Skin epidermis (tissue), 12 donors: ENCODE data around the gene OR4D5.

Experiments
- H3K27ac ChIP-seq, 21 experiments: fragments of 200-600 bp; sonication (generic) in 11 of 21; one replicate each; pipeline ENCODE4 v1.5.0; 2020; ENCODE audit warnings: mild to moderate bottlenecking in 3 of 21, inconsistent platforms in 2 of 21, moderate library complexity in 2 of 21
- H3K4me3 ChIP-seq, 7 experiments: fragments of 200-600 bp; sonication (generic) in 2 of 7; one replicate each; pipeline ENCODE4 v1.5.0; 2020; ENCODE audit warnings: inconsistent platforms in 2 of 7, mild to moderate bottlenecking in 2 of 7, moderate library complexity in 1 of 7

Gene OR4D5

GRCh38 chr11:123939317-123939716 is at the start of gene OR4D5:
TSS of gene OR4D5 (plus strand) at chr11:123939617. CDS start at chr11:123939617, 0 bp downstream.
- H3K4me3 ChIP-seq = no peak within 1 kb of the TSS

GRCh38 chr11:123892031-123892430 is 47.4 kb upstream of the OR4D5 start:
- Histone ChIP-seq H3K27ac (no peak overlapping the region), H3K4me3 (no peak overlapping the region)

More at GRCh38 chr11:123939317-123939716, at the start of gene OR4D5:
- no peak within 1 kb of the TSS for H3K27ac ChIP-seq

- H3K27ac ChIP-seq = no peak overlapping the region
- H3K4me3 ChIP-seq = no peak overlapping the region
Measured at GRCh38 chr11:123899792-123900191, 39.6 kb upstream of the OR4D5 start.

- no peak within 1 kb of the TSS for H3K27ac ChIP-seq
- H3K4me3 ChIP-seq = no peak within 1 kb of the TSS
Measured at GRCh38 chr11:123901867-123902266, 37.5 kb upstream of the OR4D5 start, which contains the start of gene OR8D4. TSS of gene OR8D4 (plus strand) at chr11:123902167. CDS start at chr11:123906432, 4,265 bp downstream.

GRCh38 chr11:123903932-123904331 is 35.5 kb upstream of the OR4D5 start:
- Histone ChIP-seq H3K4me3 (no peak overlapping the region), H3K27ac (no peak overlapping the region)

- Histone ChIP-seq H3K4me3 (no peak overlapping the region), H3K27ac (no peak overlapping the region)
Measured at GRCh38 chr11:123904932-123905331, 34.5 kb upstream of the OR4D5 start.

GRCh38 chr11:123905826-123906225 is 33.6 kb upstream of the OR4D5 start:
- Histone ChIP-seq H3K4me3 (no peak overlapping the region), H3K27ac (no peak overlapping the region)

GRCh38 chr11:123920943-123921342 is 18.5 kb upstream of the OR4D5 start:
- Histone ChIP-seq H3K4me3 (no peak overlapping the region), H3K27ac (no peak overlapping the region)

- Histone ChIP-seq H3K4me3 (no peak overlapping the region), H3K27ac (no peak overlapping the region)
Measured at GRCh38 chr11:123924027-123924426, 15.4 kb upstream of the OR4D5 start.

GRCh38 chr11:123942413-123942812 is 3.0 kb downstream of the OR4D5 start:
- H3K27ac ChIP-seq = no peak overlapping the region
- H3K4me3 ChIP-seq = no peak overlapping the region

- Histone ChIP-seq H3K27ac (no peak within 1 kb of the TSS), H3K4me3 (no peak within 1 kb of the TSS)
Measured at GRCh38 chr11:123943738-123944137, 4.3 kb downstream of the OR4D5 start, which contains the start of gene OR6T1. TSS of gene OR6T1 (minus strand) at chr11:123943838. CDS start at chr11:123943838, 0 bp downstream.

- H3K4me3 ChIP-seq = no peak overlapping the region
- no peak overlapping the region for H3K27ac ChIP-seq
Measured at GRCh38 chr11:123945132-123945531, 5.7 kb downstream of the OR4D5 start.

- Histone ChIP-seq H3K27ac (no peak overlapping the region), H3K4me3 (no peak overlapping the region)
Measured at GRCh38 chr11:123956752-123957151, 17.3 kb downstream of the OR4D5 start.

- H3K4me3 ChIP-seq = no peak overlapping the region
- H3K27ac ChIP-seq = no peak overlapping the region
Measured at GRCh38 chr11:123973816-123974215, 34.4 kb downstream of the OR4D5 start.

- Histone ChIP-seq H3K27ac (no peak overlapping the region), H3K4me3 (no peak overlapping the region)
Measured at GRCh38 chr11:123976770-123977560, 37.5 kb downstream of the OR4D5 start.

GRCh38 chr11:123977731-123978347 is 38.4 kb downstream of the OR4D5 start, which contains the start of gene OR10S1:
TSS of gene OR10S1 (minus strand) at chr11:123977781. CDS start at chr11:123977664, 117 bp downstream.
- H3K4me3 ChIP-seq = no peak within 1 kb of the TSS
- H3K27ac ChIP-seq = no peak within 1 kb of the TSS

- Histone ChIP-seq H3K27ac (no peak overlapping the region), H3K4me3 (no peak overlapping the region)
Measured at GRCh38 chr11:123979311-123979710, 39.9 kb downstream of the OR4D5 start.
